ENCODE measurements around the gene NCAM2.

Gene NCAM2

DNA sequence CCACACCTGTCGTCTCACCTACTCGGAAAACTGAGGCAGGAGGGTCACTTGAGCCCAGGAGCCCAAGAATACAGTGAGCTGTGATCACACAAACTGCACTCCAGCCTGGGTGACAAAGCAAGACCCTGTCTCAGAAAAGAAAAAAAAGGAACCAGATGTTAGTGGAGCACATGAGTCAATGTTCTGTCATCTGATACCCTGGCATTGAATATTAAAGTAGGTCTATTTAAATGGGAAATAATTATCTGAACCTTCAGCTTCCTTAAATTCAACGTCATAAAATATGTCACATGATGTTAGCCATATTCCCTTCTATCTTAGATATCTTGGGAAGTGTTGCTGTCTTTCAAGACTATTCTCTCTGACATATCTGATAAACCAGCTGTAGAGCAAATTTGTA lies 47.3 kb downstream of the NCAM2 start:
- Histone ChIP-seq H3K9me3 (ENCODE audit: low read length) (no peaks in the 10 kb centered on the region), H4K20me1 (ENCODE audit: insufficient read depth, low read length) (no peaks in the 10 kb centered on the region), H3K27me3 (ENCODE audit: insufficient read depth, low read length) (no peaks in the 10 kb centered on the region), H3K27ac (ENCODE audit: low read depth, low read length, poor library complexity, severe bottlenecking) (no peak overlapping the region), H3F3A (ENCODE audit: insufficient read depth, low read length) (no peaks in the 10 kb centered on the region), H3K79me2 (ENCODE audit: insufficient read depth, low read length) (no peaks in the 10 kb centered on the region), H3K4me1 (ENCODE audit: insufficient read depth, low read length, severe bottlenecking) (no peaks in the 10 kb centered on the region), H3K36me3 (ENCODE audit: insufficient read depth, low read length) (no peaks in the 10 kb centered on the region), H3K4me3 (ENCODE audit: low read depth, low read length, poor library complexity, severe bottlenecking) (no peak overlapping the region), H3K9ac (ENCODE audit: low read length) (no peak overlapping the region), H3K4me2 (ENCODE audit: low read length) (no peak overlapping the region), H3K9me2 (ENCODE audit: low read depth, low read length) (no peaks in the 10 kb centered on the region), H2AFZ (ENCODE audit: low read length) (no peak overlapping the region)
- TF ChIP-seq EZH2 (IDR thresholded peaks at IDR 0.05; ENCODE audit: borderline replicate concordance, low read length), result no peak
- TF ChIP-seq, protein P1, sequence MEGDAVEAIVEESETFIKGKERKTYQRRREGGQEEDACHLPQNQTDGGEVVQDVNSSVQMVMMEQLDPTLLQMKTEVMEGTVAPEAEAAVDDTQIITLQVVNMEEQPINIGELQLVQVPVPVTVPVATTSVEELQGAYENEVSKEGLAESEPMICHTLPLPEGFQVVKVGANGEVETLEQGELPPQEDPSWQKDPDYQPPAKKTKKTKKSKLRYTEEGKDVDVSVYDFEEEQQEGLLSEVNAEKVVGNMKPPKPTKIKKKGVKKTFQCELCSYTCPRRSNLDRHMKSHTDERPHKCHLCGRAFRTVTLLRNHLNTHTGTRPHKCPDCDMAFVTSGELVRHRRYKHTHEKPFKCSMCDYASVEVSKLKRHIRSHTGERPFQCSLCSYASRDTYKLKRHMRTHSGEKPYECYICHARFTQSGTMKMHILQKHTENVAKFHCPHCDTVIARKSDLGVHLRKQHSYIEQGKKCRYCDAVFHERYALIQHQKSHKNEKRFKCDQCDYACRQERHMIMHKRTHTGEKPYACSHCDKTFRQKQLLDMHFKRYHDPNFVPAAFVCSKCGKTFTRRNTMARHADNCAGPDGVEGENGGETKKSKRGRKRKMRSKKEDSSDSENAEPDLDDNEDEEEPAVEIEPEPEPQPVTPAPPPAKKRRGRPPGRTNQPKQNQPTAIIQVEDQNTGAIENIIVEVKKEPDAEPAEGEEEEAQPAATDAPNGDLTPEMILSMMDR (IDR thresholded peaks at IDR 0.05; ENCODE audit: low read length), result no peak

DNA sequence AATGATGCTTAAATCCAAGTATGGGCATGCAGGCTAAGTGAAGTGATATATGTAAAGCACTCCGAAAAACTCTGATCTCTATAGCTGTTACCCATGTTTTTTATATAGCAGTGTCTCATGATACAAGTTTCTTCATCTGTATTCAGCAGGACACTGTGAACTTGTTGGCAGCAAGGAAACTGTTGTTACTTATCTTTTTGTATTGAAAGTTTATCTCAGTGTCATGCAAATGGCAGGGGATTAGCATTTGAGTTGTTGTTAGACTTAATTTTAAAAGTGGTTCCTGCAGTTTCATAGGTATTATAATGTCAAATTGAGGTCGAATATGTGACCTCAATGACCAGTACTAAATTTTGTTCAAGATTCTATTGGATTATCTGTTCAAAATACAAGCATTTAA lies 47.9 kb downstream of the NCAM2 start:
- Histone ChIP-seq H3K9me3 (ENCODE audit: low read length) (no peaks in the 10 kb centered on the region), H3K9me2 (ENCODE audit: low read depth, low read length) (no peaks in the 10 kb centered on the region), H3F3A (ENCODE audit: insufficient read depth, low read length) (no peaks in the 10 kb centered on the region), H3K9ac (ENCODE audit: low read length) (no peak overlapping the region), H3K79me2 (ENCODE audit: insufficient read depth, low read length) (no peaks in the 10 kb centered on the region), H3K36me3 (ENCODE audit: insufficient read depth, low read length) (no peaks in the 10 kb centered on the region), H3K27ac (ENCODE audit: low read depth, low read length, poor library complexity, severe bottlenecking) (no peak overlapping the region), H3K27me3 (ENCODE audit: insufficient read depth, low read length) (no peaks in the 10 kb centered on the region), H2AFZ (ENCODE audit: low read length) (no peak overlapping the region), H4K20me1 (ENCODE audit: insufficient read depth, low read length) (no peaks in the 10 kb centered on the region), H3K4me1 (ENCODE audit: insufficient read depth, low read length, severe bottlenecking) (no peaks in the 10 kb centered on the region), H3K4me2 (ENCODE audit: low read length) (no peak overlapping the region), H3K4me3 (ENCODE audit: low read depth, low read length, poor library complexity, severe bottlenecking) (no peak overlapping the region)
- TF ChIP-seq EZH2 (IDR thresholded peaks at IDR 0.05; ENCODE audit: borderline replicate concordance, low read length), result no peak
- TF ChIP-seq, protein P1 (IDR thresholded peaks at IDR 0.05; ENCODE audit: low read length), result no peak

DNA sequence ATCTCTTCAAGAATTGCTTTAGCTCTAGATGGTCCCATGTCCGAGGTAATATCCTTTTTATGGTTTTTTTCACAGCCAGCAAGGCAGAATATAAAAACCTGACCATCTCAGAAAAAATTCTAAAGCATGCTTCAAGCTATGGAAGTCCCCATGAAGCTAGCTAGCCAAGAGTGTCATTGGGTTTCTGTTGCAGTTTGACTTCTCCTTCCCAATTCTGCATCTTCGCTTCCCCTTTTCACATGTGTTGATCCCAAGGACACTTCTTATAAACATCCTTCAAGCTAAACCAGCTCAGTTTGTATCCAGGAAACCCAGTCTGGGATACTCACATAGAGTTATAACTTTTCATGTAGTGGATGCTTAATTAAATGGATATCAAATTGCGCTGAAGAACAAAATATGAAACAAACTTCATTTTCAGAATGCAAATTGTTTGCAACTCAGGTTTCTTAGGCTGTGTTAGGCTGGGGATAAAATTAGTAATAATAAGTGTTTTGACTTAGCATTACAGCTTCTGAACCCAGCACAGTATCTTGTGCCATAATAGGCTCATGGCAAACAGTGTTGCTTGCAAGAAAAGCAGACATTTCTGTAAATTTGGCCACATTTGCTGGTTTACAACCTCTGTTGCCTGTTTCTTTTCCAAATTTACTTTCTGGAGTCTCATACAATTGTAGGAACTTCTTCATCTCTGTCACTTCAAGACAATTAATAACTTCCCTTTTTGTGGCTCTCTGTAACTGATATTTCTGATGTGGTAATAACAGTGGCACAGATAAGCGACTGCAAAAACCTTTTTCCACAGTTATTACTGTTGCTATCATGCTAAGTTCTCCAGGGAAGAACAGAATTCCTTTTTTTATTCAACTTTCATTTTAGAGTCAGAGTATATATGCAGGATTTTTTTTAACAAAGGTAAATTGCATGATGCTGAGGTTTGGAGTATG lies 53.2 kb downstream of the NCAM2 start:
- Histone ChIP-seq H3K9ac (ENCODE audit: low read length) (no peak overlapping the region), H3K27me3 (ENCODE audit: insufficient read depth, low read length) (no peaks in the 10 kb centered on the region), H3K4me3 (ENCODE audit: low read depth, low read length, poor library complexity, severe bottlenecking) (no peak overlapping the region), H3K79me2 (ENCODE audit: insufficient read depth, low read length) (no peaks in the 10 kb centered on the region), H3K4me1 (ENCODE audit: insufficient read depth, low read length, severe bottlenecking) (no peaks in the 10 kb centered on the region), H3K4me2 (ENCODE audit: low read length) (no peak overlapping the region), H4K20me1 (ENCODE audit: insufficient read depth, low read length) (no peaks in the 10 kb centered on the region), H3K9me3 (ENCODE audit: low read length) (no peaks in the 10 kb centered on the region), H3K36me3 (ENCODE audit: insufficient read depth, low read length) (no peaks in the 10 kb centered on the region), H3K27ac (ENCODE audit: low read depth, low read length, poor library complexity, severe bottlenecking) (no peak overlapping the region), H3F3A (ENCODE audit: insufficient read depth, low read length) (no peaks in the 10 kb centered on the region), H3K9me2 (ENCODE audit: low read depth, low read length) (no peaks in the 10 kb centered on the region), H2AFZ (ENCODE audit: low read length) (no peak overlapping the region)
- TF ChIP-seq, protein P1 (IDR thresholded peaks at IDR 0.05; ENCODE audit: low read length), result no peak
- TF ChIP-seq EZH2 (IDR thresholded peaks at IDR 0.05; ENCODE audit: borderline replicate concordance, low read length), result no peak

Data from OCI-LY1 (cell line).